VCaP (cell line): ENCODE data around the gene SERPINE2.
"Not testable (repeated sequence)": the region's sequence is repeated elsewhere in the genome, so short reads cannot be mapped to it uniquely, and the experiment has no call there.

Experiments used
- H3K27ac ChIP-seq: fragments of 450-650 bp; 2 replicates; pipeline ENCODE4 v1.5.1; 2017
- CTCF ChIP-seq: fragments of 450-650 bp; conservative IDR thresholded peaks from 2 replicates; pipeline ENCODE4 v1.5.1; 2017; ENCODE audit warnings: mild to moderate bottlenecking, moderate library complexity

The SERPINE2 gene

GRCh38 chr2:223947711-223948205, 91.3 kb downstream of the SERPINE2 start:
- no peak for TF ChIP-seq CTCF
- H3K27ac ChIP-seq = no peak overlapping the region

GRCh38 chr2:223945755-223946154, 93.3 kb downstream of the SERPINE2 start:
- H3K27ac ChIP-seq = peak overlapping the region; percentile 90; the same call in 1 of the 2 replicates
- no peak for TF ChIP-seq CTCF

GRCh38 chr2:223944703-223945531, 94.2 kb downstream of the SERPINE2 start, which contains the start of gene WDFY1:
Gene WDFY1, minus strand, starts transcription at chr2:223945335. Its CDS starts 51 bp downstream, at chr2:223945284.
- peak within 1 kb of the TSS; percentile 90 for H3K27ac ChIP-seq
- TF ChIP-seq CTCF = no peak

GRCh38 chr2:223944166-223944702, 94.9 kb downstream of the SERPINE2 start:
- peak overlapping the region; percentile 90 for H3K27ac ChIP-seq
- no peak for TF ChIP-seq CTCF

- TF ChIP-seq CTCF = no peak
- peak overlapping the region; percentile 90 for H3K27ac ChIP-seq
Measured at GRCh38 chr2:223943561-223944008, 95.5 kb downstream of the SERPINE2 start.

- H3K27ac ChIP-seq = peak overlapping the region; percentile 90
- no peak for TF ChIP-seq CTCF
Measured at GRCh38 chr2:223943135-223943534, 96.0 kb downstream of the SERPINE2 start.

- no peak overlapping the region for H3K27ac ChIP-seq
Measured at GRCh38 chr2:223941579-223942277, 97.4 kb downstream of the SERPINE2 start.

GRCh38 chr2:223939438-223939837, 99.6 kb downstream of the SERPINE2 start:
- H3K27ac ChIP-seq = not testable (repeated sequence)

More at GRCh38 chr2:223941579-223942277, 97.4 kb downstream of the SERPINE2 start:
- TF ChIP-seq CTCF = no peak
